ENCODE results near the gene MEGF11. TPM values are rescaled to one million over a fixed set of nuclear protein-coding genes. Genes with fewer than 3 reads are reported as not detected.

Gene MEGF11
- total and polyA plus RNA-seq, 10 donors = 0.02 to 0.61 (median 0.23) TPM; not detected in 4

DNA sequence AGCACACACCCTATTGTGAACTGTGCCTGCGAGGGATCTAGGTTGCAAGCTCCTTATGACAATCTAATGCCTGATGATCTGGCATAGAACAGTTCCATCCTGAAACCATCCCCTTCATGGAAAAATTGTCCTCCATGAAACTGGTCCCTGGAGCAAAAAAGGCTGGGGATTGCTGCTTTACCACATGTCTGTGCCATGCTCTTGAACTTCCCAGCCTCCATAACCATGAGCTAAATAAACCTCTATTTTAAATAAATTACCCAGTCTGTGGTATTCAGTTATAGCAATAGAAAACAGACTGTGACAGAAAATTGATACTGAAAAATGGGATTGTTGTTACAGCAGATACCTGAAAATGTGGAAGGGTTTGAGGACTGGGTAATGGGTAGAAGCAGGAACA is 221.5 kb downstream of the MEGF11 start:
- no peak for TF ChIP-seq POLR2A (IDR thresholded peaks at IDR 0.05)
- TF ChIP-seq, protein P1, sequence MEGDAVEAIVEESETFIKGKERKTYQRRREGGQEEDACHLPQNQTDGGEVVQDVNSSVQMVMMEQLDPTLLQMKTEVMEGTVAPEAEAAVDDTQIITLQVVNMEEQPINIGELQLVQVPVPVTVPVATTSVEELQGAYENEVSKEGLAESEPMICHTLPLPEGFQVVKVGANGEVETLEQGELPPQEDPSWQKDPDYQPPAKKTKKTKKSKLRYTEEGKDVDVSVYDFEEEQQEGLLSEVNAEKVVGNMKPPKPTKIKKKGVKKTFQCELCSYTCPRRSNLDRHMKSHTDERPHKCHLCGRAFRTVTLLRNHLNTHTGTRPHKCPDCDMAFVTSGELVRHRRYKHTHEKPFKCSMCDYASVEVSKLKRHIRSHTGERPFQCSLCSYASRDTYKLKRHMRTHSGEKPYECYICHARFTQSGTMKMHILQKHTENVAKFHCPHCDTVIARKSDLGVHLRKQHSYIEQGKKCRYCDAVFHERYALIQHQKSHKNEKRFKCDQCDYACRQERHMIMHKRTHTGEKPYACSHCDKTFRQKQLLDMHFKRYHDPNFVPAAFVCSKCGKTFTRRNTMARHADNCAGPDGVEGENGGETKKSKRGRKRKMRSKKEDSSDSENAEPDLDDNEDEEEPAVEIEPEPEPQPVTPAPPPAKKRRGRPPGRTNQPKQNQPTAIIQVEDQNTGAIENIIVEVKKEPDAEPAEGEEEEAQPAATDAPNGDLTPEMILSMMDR (IDR thresholded peaks at IDR 0.05 in 8 of 11, conservative IDR thresholded peaks at IDR 0.05 in 3 of 11) = no peak
- TF ChIP-seq POLR2AphosphoS5 (IDR thresholded peaks at IDR 0.05) = no peak
- Histone ChIP-seq H3K36me3 (no peaks in the 10 kb centered on the region), H3K4me1 (no peaks in the 10 kb centered on the region), H3K27me3 (replicated peaks in 1 of 7) (peaks cover 0 to 29% (median 0%) of the 10 kb centered on the region in 7 donors), H3K9me3 (peaks cover 0 to 20% (median 8%) of the 10 kb centered on the region in 8 donors), H3K27ac (no peak overlapping the region), H3K4me3 (no peak overlapping the region)
- DNase-seq = no peak
- 83 to 100% (median 89%) methylated on average over 1 of the region's 1 CpG for WGBS, 5 donors
- intact Hi-C loops (cut with DNase I; ENCODE audit: low total_unique reads) = no loop called here

DNA sequence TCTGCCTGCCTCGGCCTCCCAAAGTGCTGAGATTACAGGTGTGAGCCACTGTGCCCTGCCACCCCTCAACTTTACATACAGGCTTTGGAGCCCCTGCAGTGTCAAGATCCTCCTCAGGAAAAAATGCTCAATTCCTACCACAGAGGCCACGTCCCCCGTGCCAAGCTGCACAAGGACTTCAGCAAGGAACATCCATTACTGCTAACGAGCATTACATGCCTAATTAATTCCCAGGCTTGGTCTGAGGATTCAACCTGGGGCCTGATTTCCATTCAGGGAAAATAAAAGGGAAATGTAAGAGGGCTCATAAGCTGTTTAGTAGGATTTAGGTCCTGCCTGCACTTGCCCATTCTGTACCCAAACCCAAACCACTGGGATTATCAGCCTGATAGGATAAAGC is 222.9 kb downstream of the MEGF11 start:
- H3K36me3 ChIP-seq = no peaks in the 10 kb centered on the region
- TF ChIP-seq, protein P1 (IDR thresholded peaks at IDR 0.05 in 8 of 11, conservative IDR thresholded peaks at IDR 0.05 in 3 of 11) = no peak
- TF ChIP-seq POLR2AphosphoS5 (IDR thresholded peaks at IDR 0.05) (no peak), POLR2A (IDR thresholded peaks at IDR 0.05) (no peak)
- H3K27ac ChIP-seq = no peak overlapping the region
- peaks cover 0 to 20% (median 8%) of the 10 kb centered on the region in 8 donors for H3K9me3 ChIP-seq
- peaks cover 0 to 24% (median 0%) of the 10 kb centered on the region in 7 donors for H3K27me3 ChIP-seq (replicated peaks in 1 of 7)
- H3K4me1 ChIP-seq = no peaks in the 10 kb centered on the region
- no peak overlapping the region for H3K4me3 ChIP-seq
- DNase-seq = no peak
- intact Hi-C loops (cut with DNase I; ENCODE audit: low total_unique reads) = no loop called here
- WGBS, 5 donors = 76 to 96% (median 85%) methylated on average over 4 of the region's 4 CpGs

DNA sequence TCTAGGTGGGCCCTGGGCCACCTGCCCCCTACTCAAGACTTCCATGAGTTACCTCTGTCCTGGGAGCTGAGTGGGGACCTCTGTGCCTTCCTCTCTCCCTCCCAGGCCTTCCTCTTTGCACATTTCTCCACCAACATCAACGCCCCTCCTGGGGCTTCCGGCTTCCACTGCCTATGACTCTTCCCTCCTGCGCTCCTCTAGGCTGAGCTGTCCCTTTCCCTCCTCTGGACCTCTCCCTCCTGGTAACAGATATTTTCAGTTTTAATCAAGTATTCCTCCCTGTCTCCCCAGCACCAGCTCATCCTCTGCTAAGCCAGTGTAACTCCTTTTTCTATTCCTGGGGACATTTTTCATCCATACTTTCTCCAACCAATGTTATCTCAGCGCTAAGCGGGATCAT is 223.9 kb downstream of the MEGF11 start:
- H3K27ac ChIP-seq = no peak overlapping the region
- peaks cover 0 to 20% (median 8%) of the 10 kb centered on the region in 8 donors for H3K9me3 ChIP-seq
- H3K4me1 ChIP-seq = no peaks in the 10 kb centered on the region
- no peaks in the 10 kb centered on the region for H3K36me3 ChIP-seq
- intact Hi-C loops (cut with DNase I; ENCODE audit: low total_unique reads) = no loop called here
- no peak for DNase-seq
- peaks cover 0 to 31% (median 0%) of the 10 kb centered on the region in 7 donors for H3K27me3 ChIP-seq (replicated peaks in 1 of 7)
- no peak for TF ChIP-seq POLR2AphosphoS5 (IDR thresholded peaks at IDR 0.05)
- TF ChIP-seq, protein P1 (IDR thresholded peaks at IDR 0.05 in 8 of 11, conservative IDR thresholded peaks at IDR 0.05 in 3 of 11) = no peak
- TF ChIP-seq POLR2A (IDR thresholded peaks at IDR 0.05) = no peak
- 78 to 86% (median 83%) methylated on average over 5 of the region's 5 CpGs for WGBS, 5 donors
- no peak overlapping the region for H3K4me3 ChIP-seq

DNA sequence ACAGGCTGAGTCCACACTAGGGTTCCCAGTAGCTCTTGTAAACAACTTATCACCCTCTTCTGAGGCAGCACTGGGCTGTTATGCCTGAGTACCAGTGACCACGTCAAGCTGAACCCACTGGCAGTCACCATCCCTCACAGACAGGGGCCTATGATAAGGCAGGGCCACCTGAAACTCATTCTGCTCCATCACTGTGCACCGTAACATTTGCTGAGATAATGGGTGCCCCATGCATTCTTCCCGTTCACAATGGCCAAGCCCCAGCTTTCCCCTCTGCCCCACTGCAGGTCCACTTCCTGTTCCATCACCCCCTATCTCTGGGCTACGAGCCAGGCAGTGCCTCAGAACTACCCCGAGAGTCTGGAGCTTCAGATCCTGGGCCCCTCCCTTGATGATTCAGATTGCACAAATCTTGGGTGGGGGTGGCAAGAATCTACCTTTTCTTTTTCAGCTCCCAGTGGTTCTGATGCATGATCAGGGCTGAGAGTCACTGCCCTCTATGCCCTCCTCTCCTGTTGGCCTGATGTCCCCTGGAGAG is 226.2 kb downstream of the MEGF11 start:
- Histone ChIP-seq H3K27ac (no peak overlapping the region), H3K4me1 (no peaks in the 10 kb centered on the region)
- intact Hi-C loops (cut with DNase I; ENCODE audit: low total_unique reads) = no loop called here

More for the DNA sequence above, 226.2 kb downstream of the MEGF11 start:
- Histone ChIP-seq H3K27me3 (replicated peaks in 1 of 7) (peaks cover 0 to 33% (median 0%) of the 10 kb centered on the region in 7 donors), H3K9me3 (peaks cover 0 to 11% (median 5%) of the 10 kb centered on the region in 8 donors), H3K4me3 (no peak overlapping the region), H3K36me3 (no peaks in the 10 kb centered on the region)
- TF ChIP-seq POLR2AphosphoS5 (IDR thresholded peaks at IDR 0.05) (no peak), POLR2A (IDR thresholded peaks at IDR 0.05) (no peak)
- TF ChIP-seq, protein P1 (IDR thresholded peaks at IDR 0.05 in 8 of 11, conservative IDR thresholded peaks at IDR 0.05 in 3 of 11) = no peak
- no peak for DNase-seq
- 44 to 54% (median 48%) methylated on average over 5 of the region's 5 CpGs for WGBS, 5 donors
